Retinal pigment epithelial cell (primary cell): ENCODE measurements around the gene DSCAM.

Source experiments
- DNase-seq: peaks from one replicate; pipeline ENCODE4 v3.0.0-alpha.2; 2010; ENCODE audit warnings: low read depth
- H3K4me3 ChIP-seq: 2 replicates; pipeline ENCODE4 v1.5.1; 2011; ENCODE audit warnings: mild to moderate bottlenecking, low read length, control low read depth, moderate library complexity
- TF ChIP-seq, protein P1 (sequence below): conservative IDR thresholded peaks from 2 replicates; pipeline ENCODE4 v1.5.1; 2011; ENCODE audit warnings: low read depth, low read length, control low read depth, inconsistent platforms

The DSCAM gene

DNA sequence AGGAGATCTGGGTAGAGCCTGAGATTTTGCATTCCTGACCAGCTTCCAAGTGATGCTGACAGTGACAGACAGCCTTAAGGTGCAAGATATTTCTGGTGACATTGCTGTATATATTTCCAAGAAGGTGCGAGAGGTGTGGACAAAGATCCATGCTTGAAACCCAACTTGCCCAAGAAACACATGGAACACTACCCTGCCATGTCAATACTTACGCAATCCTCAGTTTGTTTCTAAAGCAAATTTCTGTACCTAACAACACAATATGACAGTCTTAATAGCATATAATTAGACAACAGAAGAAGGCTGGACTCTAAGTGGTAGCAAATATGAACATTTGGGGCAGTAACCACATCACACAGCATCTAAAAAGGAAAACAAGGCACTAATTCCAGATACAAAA is 260.4 kb downstream of the DSCAM start:
- no peak for DNase-seq
- TF ChIP-seq, protein P1, sequence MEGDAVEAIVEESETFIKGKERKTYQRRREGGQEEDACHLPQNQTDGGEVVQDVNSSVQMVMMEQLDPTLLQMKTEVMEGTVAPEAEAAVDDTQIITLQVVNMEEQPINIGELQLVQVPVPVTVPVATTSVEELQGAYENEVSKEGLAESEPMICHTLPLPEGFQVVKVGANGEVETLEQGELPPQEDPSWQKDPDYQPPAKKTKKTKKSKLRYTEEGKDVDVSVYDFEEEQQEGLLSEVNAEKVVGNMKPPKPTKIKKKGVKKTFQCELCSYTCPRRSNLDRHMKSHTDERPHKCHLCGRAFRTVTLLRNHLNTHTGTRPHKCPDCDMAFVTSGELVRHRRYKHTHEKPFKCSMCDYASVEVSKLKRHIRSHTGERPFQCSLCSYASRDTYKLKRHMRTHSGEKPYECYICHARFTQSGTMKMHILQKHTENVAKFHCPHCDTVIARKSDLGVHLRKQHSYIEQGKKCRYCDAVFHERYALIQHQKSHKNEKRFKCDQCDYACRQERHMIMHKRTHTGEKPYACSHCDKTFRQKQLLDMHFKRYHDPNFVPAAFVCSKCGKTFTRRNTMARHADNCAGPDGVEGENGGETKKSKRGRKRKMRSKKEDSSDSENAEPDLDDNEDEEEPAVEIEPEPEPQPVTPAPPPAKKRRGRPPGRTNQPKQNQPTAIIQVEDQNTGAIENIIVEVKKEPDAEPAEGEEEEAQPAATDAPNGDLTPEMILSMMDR, result no peak
- H3K4me3 ChIP-seq, result no peak overlapping the region

DNA sequence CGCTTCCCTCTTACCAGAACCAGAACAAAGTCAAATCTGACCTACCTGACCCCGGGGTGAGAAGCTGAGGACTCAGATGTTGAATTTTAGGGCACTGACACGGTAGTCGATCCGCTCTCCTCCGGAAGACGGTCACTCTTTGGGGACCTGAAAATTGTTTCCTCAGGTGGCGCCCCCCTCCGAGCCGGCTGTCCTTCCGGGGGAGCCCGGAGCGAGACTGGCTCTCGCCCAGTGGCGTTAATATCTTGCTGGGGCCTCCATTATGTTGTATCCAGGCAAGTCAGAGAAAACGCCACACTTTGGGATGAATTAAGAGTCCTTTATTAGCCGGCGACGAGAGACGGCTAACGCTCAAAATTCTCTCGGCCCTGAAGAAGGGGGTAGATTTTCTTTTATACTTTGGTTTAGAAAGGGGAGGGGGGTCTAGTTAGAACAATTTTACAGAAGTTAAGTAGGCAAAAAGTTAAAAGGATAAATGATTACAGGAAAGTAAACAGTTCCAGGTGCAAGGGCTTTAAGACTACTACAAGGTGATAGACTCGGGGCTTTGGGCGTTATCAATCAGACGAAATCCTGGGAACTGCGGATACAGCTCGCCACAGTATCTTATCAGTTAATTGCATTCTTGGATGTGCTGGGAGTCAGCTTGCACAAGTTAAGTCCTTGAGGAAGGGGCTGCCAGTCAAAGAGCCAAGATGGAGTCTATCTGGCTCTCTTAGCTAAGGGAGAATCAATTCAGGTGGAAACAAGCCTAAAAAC is 269.5 kb downstream of the DSCAM start:
- TF ChIP-seq, protein P1, result no peak
- H3K4me3 ChIP-seq, result no peak overlapping the region
- DNase-seq, result no peak

DNA sequence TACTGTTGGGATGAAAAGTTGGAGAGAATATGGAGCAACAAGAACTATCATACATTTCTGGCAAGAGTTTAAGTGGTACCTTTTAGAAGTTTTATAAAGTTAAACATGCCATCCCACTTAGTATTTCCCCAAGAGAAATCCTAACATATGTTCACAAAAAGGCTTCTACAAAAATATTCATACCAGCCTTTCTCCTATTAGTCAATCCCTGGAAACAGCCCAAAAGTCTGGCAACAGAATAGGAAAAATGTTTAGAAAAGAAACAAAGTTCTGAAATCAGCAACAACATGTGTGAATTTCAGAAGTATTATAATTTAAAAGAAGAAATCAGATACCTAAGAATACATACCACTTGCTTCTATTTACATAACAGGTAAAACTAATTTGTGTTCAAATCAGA is 271.0 kb downstream of the DSCAM start:
- TF ChIP-seq, protein P1, result no peak
- no peak overlapping the region for H3K4me3 ChIP-seq
- no peak for DNase-seq

DNA sequence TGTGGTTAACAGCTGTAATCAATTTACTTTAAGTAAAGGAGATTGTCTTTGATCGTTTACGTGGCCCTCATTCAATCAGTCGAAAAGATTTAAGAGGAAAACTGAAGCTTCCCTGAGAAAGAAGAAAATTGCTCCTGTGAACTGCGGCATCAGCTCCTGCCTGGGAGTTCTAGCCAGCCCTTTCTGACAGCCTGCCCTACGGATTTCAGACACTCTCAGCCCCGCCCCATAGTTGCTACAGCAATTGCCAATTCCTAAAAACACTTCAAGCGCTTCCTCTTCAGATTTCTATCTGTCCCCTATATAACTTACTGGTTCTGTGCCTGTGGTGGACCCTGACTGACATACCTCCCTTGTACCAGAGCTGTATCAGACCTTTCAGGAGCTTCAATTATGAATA is 277.6 kb downstream of the DSCAM start:
- H3K4me3 ChIP-seq, result no peak overlapping the region
- DNase-seq, result no peak
- TF ChIP-seq, protein P1, result no peak

DNA sequence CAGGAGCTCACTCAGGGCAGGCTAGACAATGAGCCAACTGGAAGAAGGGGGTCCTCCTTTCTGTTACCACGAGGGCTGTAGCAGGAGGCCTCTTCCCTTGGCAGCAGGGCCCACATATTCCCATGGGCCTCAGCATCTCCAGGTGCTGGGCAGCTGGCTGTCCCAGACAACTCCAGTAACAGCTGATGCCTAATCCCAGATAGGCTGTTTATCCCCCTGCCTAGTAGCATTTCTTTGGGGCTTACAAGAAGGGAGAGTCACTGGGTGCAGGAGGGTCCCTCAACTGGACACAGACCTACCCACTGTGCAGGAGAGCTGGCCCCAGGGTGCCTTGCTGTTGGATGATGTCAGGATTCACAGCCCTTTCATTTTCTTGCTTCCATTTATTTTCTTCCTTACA is 278.2 kb downstream of the DSCAM start:
- no peak for DNase-seq
- no peak overlapping the region for H3K4me3 ChIP-seq
- TF ChIP-seq, protein P1, result no peak

DNA sequence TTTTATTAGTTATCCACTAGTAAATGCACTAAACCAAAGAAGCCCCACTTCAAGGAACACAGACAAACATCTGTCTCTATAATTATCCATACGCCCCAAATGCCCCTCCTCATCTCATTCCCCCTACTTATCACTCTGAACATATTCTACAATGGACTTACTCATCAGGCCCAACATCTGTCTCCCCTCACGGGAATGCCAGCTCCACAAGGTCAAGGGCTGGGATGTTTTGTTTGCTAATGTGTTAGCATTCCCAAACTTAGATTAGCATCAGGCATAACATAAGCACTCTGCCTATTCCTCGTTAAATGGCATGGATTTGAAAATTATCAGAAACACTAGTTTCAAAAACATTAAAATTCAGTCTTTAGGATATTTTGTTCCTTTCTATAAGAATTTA is 279.5 kb downstream of the DSCAM start:
- DNase-seq, result no peak
- TF ChIP-seq, protein P1, result no peak
- no peak overlapping the region for H3K4me3 ChIP-seq

DNA sequence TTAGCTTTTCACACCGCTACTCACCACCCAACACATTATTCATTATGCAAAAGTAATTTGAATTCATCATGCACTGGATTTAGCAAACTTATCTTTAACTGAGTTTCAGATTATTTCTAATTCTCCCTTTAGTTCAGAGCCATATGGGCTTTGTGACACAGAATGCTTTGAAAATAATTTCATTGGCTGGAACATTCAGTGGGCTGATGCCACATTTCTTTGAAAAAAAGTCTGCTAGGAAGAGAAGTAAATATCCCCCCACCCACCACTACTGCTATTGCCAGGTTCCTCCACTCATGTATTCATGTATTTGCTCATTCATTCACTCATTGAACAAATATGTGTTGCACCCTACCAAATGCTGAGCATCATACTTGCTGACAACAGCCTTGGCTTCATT is 280.5 kb downstream of the DSCAM start:
- no peak overlapping the region for H3K4me3 ChIP-seq
- TF ChIP-seq, protein P1, result no peak
- no peak for DNase-seq
